ENCODE measurements around the gene TMEM31. TPM values are rescaled to one million over a fixed set of nuclear protein-coding genes. Genes with fewer than 3 reads are reported as not detected.

The TMEM31 gene
- total RNA-seq, 1 experiment from 2014 or later, result 0.40 TPM

DNA sequence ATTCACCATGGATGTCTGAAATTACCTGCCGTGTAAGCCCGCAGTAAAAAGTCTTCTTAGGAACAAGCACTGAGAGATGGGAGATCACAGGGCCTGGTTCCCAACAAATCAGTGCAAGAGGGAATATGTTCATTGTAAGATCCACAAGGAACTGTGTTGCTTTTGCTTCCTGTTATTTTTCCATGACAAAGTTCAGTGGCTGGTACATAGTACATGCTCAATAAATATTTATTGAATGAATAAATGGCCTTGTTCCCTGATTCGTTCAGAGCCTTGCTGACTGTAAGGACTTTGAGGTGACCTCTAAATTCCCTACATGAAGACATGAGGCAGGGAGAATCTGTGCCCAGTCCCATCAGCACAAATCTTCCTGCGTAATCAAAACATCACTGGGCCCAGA is 7.4 kb downstream of the TMEM31 start:
- ChIA-PET CTCF (no interaction called here), POLR2A (ENCODE audit: unreplicated experiment) (no interaction called here)
- Histone ChIP-seq H3K9me3 (ENCODE audit: low read length) (no peaks in the 10 kb centered on the region), H3K4me1 (ENCODE audit: insufficient read depth, low read length) (peaks cover 15% of the 10 kb centered on the region), H3K27me3 (ENCODE audit: low read length) (no peaks in the 10 kb centered on the region), H2AFZ (ENCODE audit: low read length) (no peak overlapping the region), H3K9me2 (replicated peaks; ENCODE audit: low read length) (no peaks in the 10 kb centered on the region), H3K4me2 (ENCODE audit: low read length) (no peak overlapping the region), H3K36me3 (ENCODE audit: low read depth, low read length) (no peaks in the 10 kb centered on the region), H3K9ac (ENCODE audit: low read length) (no peak overlapping the region), H3K27ac (ENCODE audit: low read length) (no peak overlapping the region), H3K79me2 (ENCODE audit: low read length) (no peaks in the 10 kb centered on the region), H4K20me1 (ENCODE audit: low read length) (no peaks in the 10 kb centered on the region), H3F3A (ENCODE audit: low read length, unreplicated experiment) (no peaks in the 10 kb centered on the region), H3K4me3 (ENCODE audit: low read length) (no peak overlapping the region)
- TF ChIP-seq EZH2 (IDR thresholded peaks at IDR 0.05; ENCODE audit: low read length, unreplicated experiment) (no peak), EZH2phosphoT487 (IDR thresholded peaks at IDR 0.05; ENCODE audit: borderline replicate concordance, low read length) (no peak)
- TF ChIP-seq, protein P1, sequence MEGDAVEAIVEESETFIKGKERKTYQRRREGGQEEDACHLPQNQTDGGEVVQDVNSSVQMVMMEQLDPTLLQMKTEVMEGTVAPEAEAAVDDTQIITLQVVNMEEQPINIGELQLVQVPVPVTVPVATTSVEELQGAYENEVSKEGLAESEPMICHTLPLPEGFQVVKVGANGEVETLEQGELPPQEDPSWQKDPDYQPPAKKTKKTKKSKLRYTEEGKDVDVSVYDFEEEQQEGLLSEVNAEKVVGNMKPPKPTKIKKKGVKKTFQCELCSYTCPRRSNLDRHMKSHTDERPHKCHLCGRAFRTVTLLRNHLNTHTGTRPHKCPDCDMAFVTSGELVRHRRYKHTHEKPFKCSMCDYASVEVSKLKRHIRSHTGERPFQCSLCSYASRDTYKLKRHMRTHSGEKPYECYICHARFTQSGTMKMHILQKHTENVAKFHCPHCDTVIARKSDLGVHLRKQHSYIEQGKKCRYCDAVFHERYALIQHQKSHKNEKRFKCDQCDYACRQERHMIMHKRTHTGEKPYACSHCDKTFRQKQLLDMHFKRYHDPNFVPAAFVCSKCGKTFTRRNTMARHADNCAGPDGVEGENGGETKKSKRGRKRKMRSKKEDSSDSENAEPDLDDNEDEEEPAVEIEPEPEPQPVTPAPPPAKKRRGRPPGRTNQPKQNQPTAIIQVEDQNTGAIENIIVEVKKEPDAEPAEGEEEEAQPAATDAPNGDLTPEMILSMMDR (conservative IDR thresholded peaks at IDR 0.05; ENCODE audit: low read depth, low read length), result no peak
- DNase-seq (no peak), ATAC-seq (no peak)
- BruUV-seq (replicated peaks), result no TSS peak
- intact Hi-C loops (cut with micrococcal nuclease), result no loop called here

DNA sequence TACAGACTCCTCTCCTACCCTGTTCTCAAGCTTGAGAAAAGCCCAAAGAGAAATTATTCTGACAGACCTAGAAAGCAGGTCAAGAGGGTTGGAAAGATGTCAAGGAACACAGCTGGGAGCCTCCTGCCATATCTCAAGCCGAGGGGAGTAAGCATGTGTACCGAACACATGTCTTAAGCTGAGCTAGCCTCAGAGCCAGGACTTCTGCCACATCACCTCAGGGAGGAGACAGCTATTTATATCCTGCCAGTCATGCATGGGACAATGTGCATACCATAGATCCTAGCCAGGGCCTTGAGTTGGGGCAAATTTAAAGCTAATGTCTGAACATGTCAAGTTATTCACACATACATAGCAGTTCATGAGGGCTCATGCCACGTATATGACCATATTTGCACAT is 11.8 kb downstream of the TMEM31 start:
- DNase-seq (no peak), ATAC-seq (no peak)
- Histone ChIP-seq H2AFZ (ENCODE audit: low read length) (no peak overlapping the region), H3K4me3 (ENCODE audit: low read length) (no peak overlapping the region), H3K4me1 (ENCODE audit: insufficient read depth, low read length) (peaks cover under 1% of the 10 kb centered on the region; the same call in 1 of the 2 replicates), H3K27ac (ENCODE audit: low read length) (no peak overlapping the region), H3K9me3 (ENCODE audit: low read length) (no peaks in the 10 kb centered on the region), H3K79me2 (ENCODE audit: low read length) (no peaks in the 10 kb centered on the region), H3K27me3 (ENCODE audit: low read length) (no peaks in the 10 kb centered on the region), H3K4me2 (ENCODE audit: low read length) (no peak overlapping the region), H3K9ac (ENCODE audit: low read length) (no peak overlapping the region), H3K36me3 (ENCODE audit: low read depth, low read length) (no peaks in the 10 kb centered on the region), H3F3A (ENCODE audit: low read length, unreplicated experiment) (no peaks in the 10 kb centered on the region), H3K9me2 (replicated peaks; ENCODE audit: low read length) (no peaks in the 10 kb centered on the region), H4K20me1 (ENCODE audit: low read length) (no peaks in the 10 kb centered on the region)
- BruUV-seq (replicated peaks), result no TSS peak
- intact Hi-C loops (cut with micrococcal nuclease), result no loop called here
- TF ChIP-seq EZH2 (IDR thresholded peaks at IDR 0.05; ENCODE audit: low read length, unreplicated experiment), result no peak
- ChIA-PET CTCF (no interaction called here), POLR2A (ENCODE audit: unreplicated experiment) (no interaction called here)

DNA sequence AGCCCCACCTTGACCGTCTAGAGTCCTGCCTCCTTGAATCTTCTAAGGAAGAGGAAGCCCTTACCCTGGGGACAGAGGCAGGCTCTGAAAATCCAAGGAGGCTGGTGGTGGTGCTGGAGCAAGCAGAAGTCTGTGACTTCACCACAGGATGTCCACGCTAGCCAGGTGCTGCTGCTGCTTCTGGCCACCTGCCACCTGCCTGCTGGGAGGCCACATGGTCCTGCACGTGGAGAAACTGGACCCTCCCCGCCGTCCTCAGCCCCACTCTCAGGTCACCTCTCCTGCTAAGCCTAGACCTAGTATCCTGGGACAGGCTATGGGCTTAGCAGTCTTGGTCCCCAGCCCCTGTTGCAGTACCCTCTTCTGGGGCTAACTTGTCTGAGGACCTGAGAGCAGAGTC is 15.8 kb downstream of the TMEM31 start:
- H3K4me1 ChIP-seq (ENCODE audit: insufficient read depth, low read length), result no peaks in the 10 kb centered on the region
- BruUV-seq (replicated peaks), result no TSS peak
- H3K9me3 ChIP-seq (ENCODE audit: low read length), result no peaks in the 10 kb centered on the region
- H3K27me3 ChIP-seq (ENCODE audit: low read length), result peaks cover 5% of the 10 kb centered on the region; the same call in 1 of the 2 replicates
- TF ChIP-seq, protein P1 (conservative IDR thresholded peaks at IDR 0.05; ENCODE audit: low read depth, low read length), result no peak
- TF ChIP-seq EZH2phosphoT487 (IDR thresholded peaks at IDR 0.05; ENCODE audit: borderline replicate concordance, low read length), result no peak
- no peak for TF ChIP-seq EZH2 (IDR thresholded peaks at IDR 0.05; ENCODE audit: low read length, unreplicated experiment)
- H4K20me1 ChIP-seq (ENCODE audit: low read length), result no peaks in the 10 kb centered on the region
- POLR2A ChIA-PET (ENCODE audit: unreplicated experiment), result no interaction called here
- ATAC-seq, result no peak
- no peak overlapping the region for H2AFZ ChIP-seq (ENCODE audit: low read length)
- no peaks in the 10 kb centered on the region for H3K36me3 ChIP-seq (ENCODE audit: low read depth, low read length)
- H3K4me3 ChIP-seq (ENCODE audit: low read length), result no peak overlapping the region
- H3F3A ChIP-seq (ENCODE audit: low read length, unreplicated experiment), result no peaks in the 10 kb centered on the region
- H3K4me2 ChIP-seq (ENCODE audit: low read length), result no peak overlapping the region
- no peak overlapping the region for H3K27ac ChIP-seq (ENCODE audit: low read length)
- H3K9ac ChIP-seq (ENCODE audit: low read length), result no peak overlapping the region
- no peak for DNase-seq
- intact Hi-C loops (cut with micrococcal nuclease), result no loop called here
- H3K9me2 ChIP-seq (replicated peaks; ENCODE audit: low read length), result no peaks in the 10 kb centered on the region
- CTCF ChIA-PET, result no interaction called here
- no peaks in the 10 kb centered on the region for H3K79me2 ChIP-seq (ENCODE audit: low read length)

All from PC-3 (cell line).